GM21576 (cell line): ENCODE data around the gene MYCBP2.
"Not testable (repeated sequence)": the region's sequence is repeated elsewhere in the genome, so short reads cannot be mapped to it uniquely, and the experiment has no call there.

ENCODE experiments used
- ATAC-seq: cut with Tn5 transposase; IDR thresholded peaks from one replicate; pipeline ENCODE4 v1.9.1; 2021; ENCODE audit warnings: mild to moderate bottlenecking, moderate library complexity; ENCODE audit not compliant: unreplicated experiment

Gene MYCBP2

DNA sequence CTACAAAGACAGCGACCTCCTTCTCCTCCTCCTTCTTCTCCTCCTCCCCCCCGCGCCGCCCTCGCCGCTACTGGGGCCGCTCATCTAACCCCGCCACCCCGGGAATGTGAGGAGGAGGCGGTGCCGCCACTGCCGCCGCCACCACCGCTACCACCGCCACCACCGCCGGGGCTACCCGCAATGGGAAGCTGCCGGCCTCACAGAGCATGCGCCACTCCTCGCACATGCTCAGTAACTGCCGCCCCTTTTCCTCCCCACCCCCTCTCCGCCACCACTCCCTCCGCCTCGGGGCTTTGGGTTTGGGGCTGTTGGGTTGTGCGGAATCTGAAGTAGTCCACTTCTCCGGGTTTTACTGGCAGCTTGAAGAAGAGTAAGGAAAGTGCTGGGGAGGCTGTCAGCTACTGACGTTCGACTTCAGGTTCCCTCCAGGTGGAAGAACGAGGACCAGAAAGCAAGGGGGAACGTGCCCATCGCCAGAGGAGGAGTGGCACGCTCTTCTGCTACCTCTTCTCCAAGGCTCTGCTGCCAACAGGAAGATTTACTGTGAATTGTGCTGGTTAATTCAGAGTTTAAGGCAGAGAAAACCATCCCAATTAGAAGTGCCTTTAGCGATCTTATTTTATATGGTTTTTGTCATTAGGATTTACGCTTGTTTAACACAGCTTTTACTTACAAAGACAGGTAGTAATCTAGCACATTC lies at the start of gene MYCBP2:
Gene MYCBP2 (minus strand): TSS at position 190 of the 700 bp plus-strand sequence. CDS start 319 bp downstream, outside the sequence.
- ATAC-seq, result peak; percentile 41

DNA sequence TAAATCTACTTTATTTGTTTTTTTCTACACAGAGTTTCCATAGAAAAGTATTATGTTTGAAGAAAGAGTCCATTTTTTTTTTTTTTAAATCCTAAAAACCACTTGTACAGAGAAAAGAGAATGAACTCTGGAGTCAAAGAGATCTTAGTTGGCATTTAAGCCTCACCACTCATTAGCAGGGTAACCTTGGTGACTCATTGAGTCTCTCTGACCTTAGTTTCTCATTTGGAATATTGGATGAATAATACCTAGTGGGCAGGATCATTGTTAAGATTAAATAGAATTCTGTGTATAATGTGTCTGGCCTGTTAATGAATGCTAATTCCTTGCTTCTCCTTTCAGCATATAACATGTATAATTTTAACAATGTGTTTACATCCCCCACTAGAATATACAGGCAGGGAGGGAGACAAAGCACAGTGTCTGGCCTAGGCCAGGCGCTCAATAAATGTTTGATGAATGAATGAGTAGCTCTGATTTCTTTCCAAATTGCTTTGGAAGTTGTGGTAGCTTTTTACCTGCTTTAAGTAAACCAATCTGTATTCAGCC lies 48.7 kb upstream of the MYCBP2 start:
- no peak for ATAC-seq

DNA sequence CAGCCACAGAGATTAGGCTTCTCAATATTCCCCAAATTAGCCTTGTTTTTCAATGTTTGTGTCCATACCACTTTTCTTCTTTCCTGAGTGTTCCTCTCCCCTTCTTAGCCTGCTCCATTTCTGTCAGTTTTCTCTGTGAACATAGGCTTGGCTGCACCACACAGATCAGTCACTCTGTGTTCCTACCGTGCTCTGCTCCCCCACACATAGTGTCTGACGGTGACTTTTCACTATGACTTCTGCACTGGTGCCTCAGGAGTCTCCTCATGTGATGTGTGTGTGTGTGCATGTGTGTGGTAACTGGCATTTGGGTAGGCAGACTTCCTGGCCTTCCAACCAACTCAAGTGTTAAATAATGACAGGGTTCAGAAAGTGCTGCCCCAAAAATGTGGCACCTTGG lies 47.9 kb upstream of the MYCBP2 start:
- ATAC-seq, result peak; percentile 71

DNA sequence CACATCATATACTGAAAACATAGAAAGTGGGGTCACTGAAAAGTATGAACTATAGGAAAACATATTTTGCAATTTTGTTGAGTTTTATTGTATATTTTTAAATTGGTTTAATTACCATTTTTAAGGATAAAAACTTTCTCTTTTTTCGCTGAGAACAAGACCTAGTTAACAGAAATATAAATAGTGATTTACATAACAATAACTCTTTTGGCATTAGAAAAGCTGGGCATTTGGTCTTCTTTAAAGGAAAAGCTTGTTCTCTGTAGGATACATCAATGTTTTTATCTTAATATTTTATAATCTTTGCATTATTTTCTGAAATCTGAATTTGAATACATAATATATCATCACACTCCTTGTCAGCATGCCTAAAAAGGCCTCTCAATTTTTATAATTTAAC lies 47.4 kb upstream of the MYCBP2 start:
- no peak for ATAC-seq

DNA sequence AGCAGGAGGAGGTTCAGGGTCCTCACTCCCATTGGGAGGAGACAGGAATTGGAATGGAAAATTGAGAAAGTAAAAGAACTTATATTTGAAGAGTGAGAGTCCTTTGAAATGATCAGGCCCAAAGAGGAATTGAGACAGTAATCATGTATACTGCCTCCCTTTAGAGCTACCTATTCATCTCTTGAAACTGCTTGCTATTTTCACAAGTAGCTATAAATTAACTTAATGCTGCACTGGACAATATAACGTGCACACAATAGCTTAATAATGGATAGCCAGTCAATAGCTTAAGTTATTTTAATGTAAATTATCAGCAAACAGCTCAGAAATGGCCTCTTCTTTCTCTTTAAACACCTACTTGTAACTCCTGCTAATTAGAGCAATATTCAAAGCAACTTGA lies 46.6 kb upstream of the MYCBP2 start:
- no peak for ATAC-seq

GRCh38 chr13:77372275-77372674 lies 45.4 kb upstream of the MYCBP2 start:
- ATAC-seq, result no peak

DNA sequence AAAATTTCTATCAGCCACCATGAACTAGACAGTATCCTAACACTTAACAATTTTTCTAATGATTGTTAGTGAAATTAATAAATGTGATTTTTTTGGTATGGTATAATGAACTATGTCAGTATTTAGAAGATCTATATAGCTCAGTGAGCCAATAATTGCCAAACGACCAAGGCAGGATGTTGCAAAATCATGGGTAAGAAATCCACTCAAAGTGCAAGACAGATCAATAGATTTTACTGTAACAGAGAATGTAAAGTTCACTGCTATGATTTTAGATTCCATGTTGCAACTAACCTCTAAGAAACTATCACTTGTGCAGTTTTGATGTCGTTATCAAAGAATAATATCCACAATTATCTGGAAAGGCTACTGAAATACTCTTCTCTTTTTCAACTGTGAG lies 44.0 kb upstream of the MYCBP2 start:
- ATAC-seq, result no peak

DNA sequence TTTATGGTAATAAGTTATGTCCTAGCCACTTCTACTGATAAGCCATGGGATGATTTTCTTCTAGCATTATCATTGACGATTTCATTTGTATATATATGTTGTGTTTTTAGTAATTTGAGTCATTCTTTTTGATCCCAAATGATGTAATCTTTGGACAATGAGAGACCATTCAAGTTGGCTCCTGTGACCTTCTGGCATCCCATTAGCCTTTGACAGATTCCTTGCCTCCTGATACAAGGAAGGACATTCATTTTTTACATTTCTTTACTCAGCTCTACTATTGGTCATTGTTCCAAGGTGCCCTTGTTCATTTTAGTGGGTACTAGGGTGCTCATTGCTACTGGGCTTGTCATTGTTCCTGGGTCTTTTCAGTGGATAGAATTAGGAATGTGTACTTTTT lies 35.3 kb upstream of the MYCBP2 start:
- no peak for ATAC-seq

DNA sequence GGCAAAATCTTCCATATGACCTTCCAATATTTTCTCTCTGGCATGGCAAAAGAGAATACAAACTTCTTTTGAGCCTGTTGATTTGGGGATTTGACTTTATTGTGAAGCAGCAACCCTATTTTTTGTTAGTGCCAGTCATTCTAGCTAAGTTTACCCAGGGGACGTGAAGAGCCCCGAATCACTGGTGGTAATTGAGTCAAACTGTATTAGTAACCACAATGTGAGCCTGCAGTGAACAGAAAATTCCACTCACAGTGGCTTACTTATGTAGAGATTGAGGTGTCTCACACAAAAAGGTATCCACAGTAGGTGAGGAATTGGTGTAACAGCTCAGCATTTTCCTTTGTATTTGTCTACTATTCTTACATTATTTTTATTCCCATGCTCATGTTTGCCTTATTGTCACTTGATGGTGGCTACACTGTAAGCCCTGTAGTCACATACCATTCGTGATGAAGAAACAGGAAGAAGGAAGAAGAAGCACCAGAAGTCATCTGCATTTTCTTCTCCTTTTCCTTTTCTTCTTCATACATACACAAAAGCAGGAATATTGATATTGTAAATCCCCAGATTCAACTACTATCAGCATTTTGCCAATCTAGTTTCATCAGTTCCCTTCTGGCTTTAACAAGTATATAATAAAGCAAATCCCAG lies 33.3 kb upstream of the MYCBP2 start:
- no peak for ATAC-seq

GRCh38 chr13:77359171-77359570 lies 32.3 kb upstream of the MYCBP2 start:
- ATAC-seq, result no peak

DNA sequence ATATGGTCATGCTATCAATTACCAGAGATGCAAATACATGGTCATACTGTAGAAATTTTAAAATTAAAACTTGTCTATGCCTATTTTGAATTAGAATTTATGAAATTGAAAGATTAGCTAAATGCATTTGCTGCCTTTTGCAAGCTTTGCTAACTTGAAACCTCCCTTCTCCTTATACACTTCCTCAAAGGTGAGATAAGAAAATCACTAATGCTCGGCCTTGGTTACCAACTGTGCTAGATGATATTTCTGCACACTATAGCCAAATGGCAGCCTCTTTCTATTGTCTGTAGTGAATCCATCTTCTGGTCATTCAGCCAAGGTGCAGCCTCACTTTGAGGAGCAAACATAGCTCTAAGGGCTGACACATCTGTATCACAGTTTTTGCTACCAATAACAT lies 31.1 kb upstream of the MYCBP2 start:
- ATAC-seq, result no peak

DNA sequence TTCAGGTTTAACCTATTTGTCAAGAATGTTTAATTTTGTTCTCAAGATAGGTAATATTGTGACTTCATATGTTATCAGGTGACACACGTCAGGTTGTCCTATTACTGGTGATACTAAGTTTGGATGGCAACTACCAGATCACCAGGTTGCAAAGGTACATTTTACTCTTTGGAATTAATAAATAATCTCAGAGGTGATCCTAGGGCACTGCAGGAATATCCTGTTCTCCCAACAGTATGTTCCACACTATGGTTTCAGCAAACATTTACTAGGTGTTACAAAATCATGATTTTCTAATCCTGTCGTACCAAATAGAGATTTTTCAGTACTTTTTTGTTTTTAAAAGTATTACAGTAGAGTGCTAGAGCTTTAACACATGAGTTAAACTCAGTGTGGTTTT lies 29.3 kb upstream of the MYCBP2 start:
- ATAC-seq, result no peak

- ATAC-seq, result no peak
Observed at GRCh38 chr13:77353995-77354394, 27.1 kb upstream of the MYCBP2 start.

DNA sequence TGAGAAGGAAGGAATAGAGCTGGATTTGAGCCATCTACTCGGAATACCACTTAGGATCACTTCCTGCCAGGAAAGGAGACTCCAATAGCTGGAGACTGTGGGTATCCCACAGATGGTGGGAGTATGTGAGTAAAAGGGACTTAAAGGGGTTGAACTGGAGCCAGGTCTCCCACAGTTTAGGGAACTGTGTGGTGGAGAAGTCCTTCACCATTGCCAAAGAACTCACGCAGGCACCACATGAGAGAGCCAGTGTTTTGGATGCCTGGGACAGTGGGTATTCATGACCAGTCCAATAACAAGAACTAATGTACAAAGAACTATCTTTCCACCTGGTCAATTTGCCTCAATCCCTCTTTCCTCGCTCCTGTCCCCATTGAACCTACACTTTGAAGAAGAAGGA lies 24.4 kb upstream of the MYCBP2 start:
- ATAC-seq, result no peak

- ATAC-seq, result no peak
Observed at GRCh38 chr13:77350811-77351210, 23.9 kb upstream of the MYCBP2 start.

- ATAC-seq, result no peak
Observed at GRCh38 chr13:77349365-77349764, 22.5 kb upstream of the MYCBP2 start.

DNA sequence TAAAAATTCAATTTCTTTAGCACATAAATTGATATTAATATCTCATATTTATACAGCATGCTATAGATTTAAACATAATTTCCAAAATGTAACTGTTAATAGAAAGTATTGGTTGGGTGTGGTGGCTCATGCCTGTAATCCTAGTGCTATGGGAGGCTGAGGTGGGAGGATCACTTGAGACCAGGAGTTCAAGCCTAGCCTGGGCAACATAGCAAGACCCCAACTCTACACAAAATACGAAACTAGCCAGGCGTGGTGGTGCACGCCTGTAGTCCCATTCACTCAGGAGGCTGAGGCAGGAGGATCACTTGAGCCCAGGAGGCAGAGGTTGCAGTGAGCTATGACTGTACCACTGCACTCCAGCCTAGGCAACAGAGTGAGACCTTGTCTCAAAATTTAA lies 20.5 kb upstream of the MYCBP2 start:
- ATAC-seq, result not testable (repeated sequence)

- peak; percentile 51 for ATAC-seq
Observed at GRCh38 chr13:77345150-77345780, 18.4 kb upstream of the MYCBP2 start.

GRCh38 chr13:77343841-77344240 lies 16.9 kb upstream of the MYCBP2 start:
- no peak for ATAC-seq

DNA sequence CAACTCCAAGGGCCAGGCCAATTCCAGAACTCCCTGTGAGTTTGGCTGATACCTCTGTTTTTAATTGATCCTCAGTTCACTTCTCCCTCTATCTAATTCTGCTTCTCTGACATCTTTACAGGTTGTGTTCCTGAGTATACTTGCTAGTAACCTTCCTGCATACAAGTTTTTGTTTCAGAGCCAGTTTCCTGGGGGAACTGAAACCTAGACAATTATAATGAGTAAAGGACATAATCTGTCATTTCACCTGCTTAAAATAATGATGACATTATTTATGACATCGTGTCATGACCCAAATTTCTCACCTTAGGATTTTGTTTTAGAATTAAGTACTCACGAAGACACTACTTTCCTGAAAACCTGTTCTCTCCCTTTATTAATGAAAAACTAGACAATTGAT lies 12.5 kb upstream of the MYCBP2 start:
- ATAC-seq, result peak; percentile 66

- ATAC-seq, result peak; percentile 64
Observed at GRCh38 chr13:77338961-77339401, 12.1 kb upstream of the MYCBP2 start.

GRCh38 chr13:77338329-77338728 lies 11.4 kb upstream of the MYCBP2 start:
- peak; percentile 27 for ATAC-seq
